Prostate gland (tissue), 2 donors: Measurements from ENCODE around the gene PRKG2.

Source experiments
- POLR2A ChIP-seq: fragments of 450-650 bp; IDR thresholded peaks from one replicate; pipeline ENCODE4 v1.6.1; 2016; ENCODE audit warnings: antibody characterized with exemption, mild to moderate bottlenecking
- POLR2AphosphoS5 ChIP-seq: sonication (generic); formaldehyde crosslinking; IDR thresholded peaks from one replicate; pipeline ENCODE4 v1.6.1; 2017; ENCODE audit warnings: antibody characterized with exemption
- TF ChIP-seq, protein P1 (sequence below), 4 experiments: fragments of 200-600 bp in 2 of 4; fragments of 450-650 bp in 2 of 4; sonication (generic) in 2 of 4; IDR thresholded peaks; 1 replicate in 3 of 4; 2 replicates in 1 of 4; pipeline ENCODE4 v1.5.1; 2016 to 2019; ENCODE audit warnings: antibody characterized with exemption in 4 of 4, mild to moderate bottlenecking in 2 of 4, moderate library complexity in 2 of 4

DNA sequence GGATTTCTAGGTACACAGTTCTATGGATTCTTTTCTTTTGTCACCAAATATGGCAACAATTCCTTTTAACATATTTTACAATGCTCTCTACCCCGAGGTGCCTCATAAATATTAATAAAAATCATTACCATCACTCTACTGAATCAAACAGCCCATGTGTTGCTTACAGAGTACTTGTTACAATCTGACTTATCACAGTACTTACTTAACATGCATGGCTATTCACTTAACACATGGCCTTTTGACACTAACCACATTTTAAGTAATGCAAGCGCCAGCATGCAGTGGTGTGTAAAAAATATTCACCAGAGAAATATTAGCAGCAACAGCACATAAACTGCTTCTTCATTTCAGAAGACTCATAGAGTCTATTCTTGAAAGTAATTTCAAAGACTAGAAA is 119.6 kb downstream of the PRKG2 start:
- TF ChIP-seq, protein P1, sequence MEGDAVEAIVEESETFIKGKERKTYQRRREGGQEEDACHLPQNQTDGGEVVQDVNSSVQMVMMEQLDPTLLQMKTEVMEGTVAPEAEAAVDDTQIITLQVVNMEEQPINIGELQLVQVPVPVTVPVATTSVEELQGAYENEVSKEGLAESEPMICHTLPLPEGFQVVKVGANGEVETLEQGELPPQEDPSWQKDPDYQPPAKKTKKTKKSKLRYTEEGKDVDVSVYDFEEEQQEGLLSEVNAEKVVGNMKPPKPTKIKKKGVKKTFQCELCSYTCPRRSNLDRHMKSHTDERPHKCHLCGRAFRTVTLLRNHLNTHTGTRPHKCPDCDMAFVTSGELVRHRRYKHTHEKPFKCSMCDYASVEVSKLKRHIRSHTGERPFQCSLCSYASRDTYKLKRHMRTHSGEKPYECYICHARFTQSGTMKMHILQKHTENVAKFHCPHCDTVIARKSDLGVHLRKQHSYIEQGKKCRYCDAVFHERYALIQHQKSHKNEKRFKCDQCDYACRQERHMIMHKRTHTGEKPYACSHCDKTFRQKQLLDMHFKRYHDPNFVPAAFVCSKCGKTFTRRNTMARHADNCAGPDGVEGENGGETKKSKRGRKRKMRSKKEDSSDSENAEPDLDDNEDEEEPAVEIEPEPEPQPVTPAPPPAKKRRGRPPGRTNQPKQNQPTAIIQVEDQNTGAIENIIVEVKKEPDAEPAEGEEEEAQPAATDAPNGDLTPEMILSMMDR (IDR thresholded peaks at IDR 0.05) = no peak
- TF ChIP-seq POLR2A (no peak), POLR2AphosphoS5 (no peak)
